Heart left ventricle (tissue), 13 donors: Measurements from ENCODE around the gene TBL1XR1.

Experiments
- POLR2A ChIP-seq, 2 donors: fragments of 450-650 bp; IDR thresholded peaks; one replicate each; pipeline ENCODE4 v1.6.1; 2017; ENCODE audit warnings: antibody characterized with exemption in 2 of 2, mild to moderate bottlenecking in 2 of 2, moderate library complexity in 2 of 2
- TF ChIP-seq, protein P1 (sequence below), 12 donors: fragments of 200-600 bp; sonication (generic) in 4 of 12; IDR thresholded peaks; one replicate each; pipeline versions ENCODE4 v1.5.0 to v1.8.0; 2018 to 2022; ENCODE audit warnings: antibody characterized with exemption in 12 of 12, mild to moderate bottlenecking in 5 of 12
- donor health status: ischemic (EF 13 %, LVEDD 7.1; RV severe dilation, severe dysfunction).
- donor health status: DM: no; HTN: yes; CAD: no.
- donor health status: DM: no; HTN: no; CAD: no.
- donor health status: ischemic (EF 25% LVEDD 6.9; RV normal size, moderate dysfunction).
- donor health status: ischemic (EF 25% LVEDD 5.7; RV mildly dilated, moderate dysfunction).
- donor health status: ischemic (EF 35%, LVEDD 5.7; RV mildly dilated, moderate dysfunction).
- donor health status: nonischemic (EF 11% LVEDD 7.7; RV severe dilation, severe dysfunction).
- donor health status: DM: yes; HTN: yes; CAD: no.
- donor health status: PGD.
- donor health status: ischemic (EF 29% LVEDD 5.4; RV normal size, mild dysfunction).
- donor health status: nonischemic (EF 23%, LVEDD 6.1; RV moderate dilation, normal function).

DNA sequence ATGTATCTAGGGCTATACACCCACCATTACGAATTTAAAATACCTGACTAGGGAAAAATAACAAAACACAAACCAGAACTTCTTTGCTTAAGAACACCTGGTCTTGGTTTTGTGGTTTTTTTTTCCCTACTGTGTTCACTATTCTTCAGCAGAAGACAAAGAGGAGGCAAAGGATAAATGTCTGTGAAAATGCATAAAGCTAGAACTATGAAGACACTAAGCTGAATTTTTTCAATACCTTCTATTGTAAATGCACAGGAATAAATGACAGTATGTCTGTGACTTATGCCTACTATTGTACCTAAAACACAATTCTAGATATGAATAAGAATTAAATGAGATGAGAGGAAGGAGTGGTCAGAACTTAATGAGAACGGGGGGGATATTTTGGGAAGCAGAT, 86.9 kb downstream of the TBL1XR1 start:
- TF ChIP-seq, protein P1, sequence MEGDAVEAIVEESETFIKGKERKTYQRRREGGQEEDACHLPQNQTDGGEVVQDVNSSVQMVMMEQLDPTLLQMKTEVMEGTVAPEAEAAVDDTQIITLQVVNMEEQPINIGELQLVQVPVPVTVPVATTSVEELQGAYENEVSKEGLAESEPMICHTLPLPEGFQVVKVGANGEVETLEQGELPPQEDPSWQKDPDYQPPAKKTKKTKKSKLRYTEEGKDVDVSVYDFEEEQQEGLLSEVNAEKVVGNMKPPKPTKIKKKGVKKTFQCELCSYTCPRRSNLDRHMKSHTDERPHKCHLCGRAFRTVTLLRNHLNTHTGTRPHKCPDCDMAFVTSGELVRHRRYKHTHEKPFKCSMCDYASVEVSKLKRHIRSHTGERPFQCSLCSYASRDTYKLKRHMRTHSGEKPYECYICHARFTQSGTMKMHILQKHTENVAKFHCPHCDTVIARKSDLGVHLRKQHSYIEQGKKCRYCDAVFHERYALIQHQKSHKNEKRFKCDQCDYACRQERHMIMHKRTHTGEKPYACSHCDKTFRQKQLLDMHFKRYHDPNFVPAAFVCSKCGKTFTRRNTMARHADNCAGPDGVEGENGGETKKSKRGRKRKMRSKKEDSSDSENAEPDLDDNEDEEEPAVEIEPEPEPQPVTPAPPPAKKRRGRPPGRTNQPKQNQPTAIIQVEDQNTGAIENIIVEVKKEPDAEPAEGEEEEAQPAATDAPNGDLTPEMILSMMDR (IDR thresholded peaks at IDR 0.05): no peak
- no peak for TF ChIP-seq POLR2A (IDR thresholded peaks at IDR 0.05)
